ENCODE measurements around the gene MNDA.
A peak's percentile ranks its signal among the peaks of the same experiment; 100 is the strongest.

MNDA gene

DNA sequence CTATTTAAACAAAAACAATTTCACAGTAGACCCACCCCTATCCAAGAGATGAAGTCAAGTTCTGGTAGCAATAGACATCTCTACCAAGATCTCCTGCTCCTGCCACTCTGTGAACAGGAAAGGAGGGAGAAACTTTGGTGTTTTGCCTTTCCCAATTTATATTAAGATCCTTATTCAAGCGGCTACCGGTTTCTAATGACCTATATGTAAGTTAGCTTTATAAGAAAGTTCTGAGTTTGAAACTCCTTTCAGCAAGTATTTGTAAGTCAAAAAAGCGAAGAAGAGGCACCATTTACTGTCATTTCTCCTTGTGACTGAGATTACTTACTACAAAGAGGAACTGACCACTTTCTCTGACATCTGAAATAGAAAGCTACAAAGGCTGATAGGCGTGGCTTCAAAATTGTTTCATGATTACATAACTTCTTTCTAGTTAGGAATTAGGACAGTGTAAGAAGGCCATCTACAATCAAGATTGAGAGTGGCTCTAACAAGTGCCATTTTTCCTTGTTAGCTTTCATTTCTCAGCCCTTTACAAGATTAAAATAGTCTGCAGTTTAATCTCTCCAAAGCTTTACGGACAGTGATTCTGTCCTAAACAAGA lies at the start of gene MNDA:
Gene MNDA (plus strand): TSS at position 448 of the 604 bp plus-strand sequence. CDS start 10,803 bp downstream, outside the sequence.
- no peak for DNase-seq

GRCh38 chr1:158793604-158794003 lies 37.5 kb upstream of the MNDA start:
- DNase-seq = no peak

GRCh38 chr1:158794247-158794646 lies 36.9 kb upstream of the MNDA start:
- no peak for DNase-seq

GRCh38 chr1:158798531-158798930 lies 32.6 kb upstream of the MNDA start:
- no peak for DNase-seq

GRCh38 chr1:158799689-158800088 lies 31.5 kb upstream of the MNDA start:
- DNase-seq = no peak

DNA sequence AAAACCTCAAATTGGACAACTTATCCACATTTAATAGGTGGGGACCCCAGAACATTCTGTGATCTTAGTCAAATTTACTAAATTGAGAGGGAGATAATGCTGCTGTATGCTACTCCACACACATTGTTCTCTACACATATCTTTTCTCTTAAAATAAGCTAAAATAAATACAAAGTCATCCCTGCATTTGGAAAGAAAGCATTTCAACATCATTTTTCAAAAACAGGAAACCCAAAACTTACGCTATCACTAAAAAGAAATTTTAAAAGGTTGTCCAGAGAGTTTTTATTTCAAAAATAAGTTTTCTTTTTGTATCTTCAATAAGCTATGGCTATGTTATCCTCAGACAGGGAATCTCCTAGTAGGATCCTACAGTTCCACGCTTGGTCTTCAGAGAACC lies 30.6 kb upstream of the MNDA start:
- no peak for DNase-seq

GRCh38 chr1:158801396-158801795 lies 29.8 kb upstream of the MNDA start:
- DNase-seq = no peak

DNA sequence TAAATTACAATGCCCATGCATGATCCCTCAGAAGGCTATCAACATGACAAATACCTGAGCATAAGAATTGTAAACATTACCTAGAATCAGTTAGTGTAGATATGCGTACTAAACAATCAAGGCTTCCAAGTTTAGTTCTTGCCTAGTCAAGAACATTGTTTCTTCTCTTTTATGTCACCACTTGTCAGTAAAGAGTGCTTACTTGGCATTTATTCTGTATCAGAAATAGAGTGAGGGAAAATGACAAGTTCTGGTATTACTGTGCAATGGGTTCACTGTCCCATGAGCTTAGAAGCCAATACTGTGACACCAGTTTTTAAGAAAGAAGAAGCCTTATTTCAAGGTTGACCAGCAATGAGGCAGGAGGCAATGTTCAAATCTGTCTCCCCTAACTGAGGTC lies 27.5 kb upstream of the MNDA start:
- no peak for DNase-seq

DNA sequence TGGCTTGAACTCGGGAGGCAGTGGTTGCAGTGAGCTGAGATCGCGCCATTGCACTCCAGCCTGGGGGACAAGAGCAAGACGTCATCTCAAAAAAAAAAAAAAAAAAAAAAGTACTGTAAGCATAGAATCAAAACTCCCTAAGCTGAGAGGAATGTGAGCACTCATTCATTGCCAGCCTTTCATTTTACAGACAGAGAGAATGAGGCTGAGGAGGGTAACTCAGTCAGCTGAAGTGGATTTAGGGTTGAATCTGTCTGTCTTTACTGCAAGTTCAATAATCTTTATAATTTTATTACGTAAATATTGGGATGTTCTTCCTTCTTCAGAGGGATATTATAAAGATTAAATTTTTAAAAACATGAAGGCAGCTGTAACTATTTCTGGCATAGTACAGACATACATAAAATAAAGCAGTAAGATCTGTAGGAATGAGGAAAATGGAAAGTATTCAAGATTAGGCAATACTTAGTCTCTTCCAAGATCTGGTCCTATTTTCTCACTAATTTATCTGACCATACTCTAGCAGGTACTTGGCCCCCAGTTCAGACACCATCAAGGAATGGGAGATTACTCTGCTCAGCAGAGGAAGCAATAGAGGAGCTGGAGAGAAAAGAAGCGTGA lies 24.1 kb upstream of the MNDA start:
- DNase-seq = no peak

DNA sequence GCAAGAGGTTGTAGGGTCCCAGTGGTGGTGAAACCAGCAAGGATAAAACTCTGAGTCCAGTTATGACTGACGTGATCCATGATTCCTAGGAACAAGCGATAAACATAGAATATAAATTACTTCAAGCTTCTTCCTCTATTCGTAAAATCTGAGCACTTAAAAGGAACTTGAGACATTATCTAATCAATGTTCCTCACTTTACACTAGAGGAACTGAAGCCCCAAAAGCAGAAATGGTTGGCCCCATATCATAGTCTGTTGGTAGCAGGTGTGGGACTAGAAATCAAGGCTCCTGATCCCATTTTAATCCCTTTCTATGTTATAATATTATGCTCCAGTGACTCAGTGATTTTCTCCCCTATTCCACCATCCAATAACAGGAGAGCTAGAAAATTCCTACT lies 21.9 kb upstream of the MNDA start:
- no peak for DNase-seq

GRCh38 chr1:158809862-158810261 lies 21.3 kb upstream of the MNDA start:
- DNase-seq = no peak

- DNase-seq = peak in 1 of 14 donors; percentile 11
These were observed 20.8 kb upstream of the MNDA start for GRCh38 chr1:158810311-158810710.

GRCh38 chr1:158812336-158812735 lies 18.8 kb upstream of the MNDA start:
- no peak for DNase-seq

DNA sequence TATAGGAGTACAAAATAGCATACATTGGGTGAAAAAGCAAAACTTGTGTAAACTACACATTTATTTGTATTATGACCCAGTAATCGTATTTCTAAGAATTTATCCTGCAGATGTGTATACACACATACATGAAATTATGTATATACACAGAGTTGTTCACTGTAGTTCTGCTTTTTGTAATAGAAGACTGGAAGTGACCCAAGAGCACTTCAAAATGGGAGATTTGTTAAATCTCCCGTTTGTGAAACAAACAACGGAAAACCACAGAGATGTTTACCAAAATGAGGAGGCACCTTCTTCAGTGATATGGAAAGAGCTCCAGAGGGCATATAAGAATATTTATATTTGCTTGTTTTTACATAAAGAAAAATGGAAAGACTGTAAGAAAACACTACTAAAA lies 18.0 kb upstream of the MNDA start:
- DNase-seq = no peak

- DNase-seq = no peak
These were observed 16.2 kb upstream of the MNDA start for GRCh38 chr1:158814970-158815369.

DNA sequence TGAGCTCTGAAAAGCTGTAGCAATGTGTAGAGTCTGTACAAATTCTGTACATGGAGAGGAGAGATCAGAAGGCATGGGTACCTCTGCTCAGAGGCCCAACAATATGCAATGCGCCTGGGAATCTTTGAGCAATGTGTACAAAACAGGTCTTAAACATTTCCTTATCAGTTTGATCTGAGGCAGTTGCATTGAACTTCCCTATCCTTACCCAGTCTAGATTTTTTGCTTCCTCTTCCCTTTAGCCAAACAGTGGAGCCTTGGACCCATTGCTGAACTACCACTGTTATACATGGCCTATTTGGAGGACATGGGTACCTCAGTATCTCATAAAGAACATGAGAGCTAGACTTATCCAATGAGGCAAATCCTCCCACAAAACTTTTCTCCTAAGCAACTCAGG lies 12.6 kb upstream of the MNDA start:
- DNase-seq = no peak

DNA sequence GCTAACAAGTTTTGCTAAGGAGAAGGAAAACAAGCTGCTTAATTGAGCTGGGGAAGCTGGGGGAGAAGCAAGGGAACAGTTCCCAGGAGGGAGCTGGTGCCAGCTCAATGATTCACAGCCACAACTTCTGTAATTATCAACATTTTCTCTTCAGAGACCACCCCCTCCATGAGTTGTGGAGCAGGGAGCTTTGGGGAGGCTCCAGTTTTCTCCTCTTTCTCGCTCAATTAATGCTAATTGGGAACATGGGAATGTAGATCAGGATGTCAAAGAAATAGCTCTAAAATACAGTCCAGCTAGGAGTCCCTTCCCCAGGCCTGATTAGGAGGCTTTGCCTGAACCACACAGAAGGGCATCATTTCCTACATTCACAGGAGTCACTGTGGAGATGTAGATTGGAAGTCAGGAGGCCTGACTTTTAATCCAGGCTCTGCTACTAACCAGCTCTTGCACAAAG lies 12.1 kb upstream of the MNDA start:
- no peak for DNase-seq

GRCh38 chr1:158819461-158820443 lies 11.4 kb upstream of the MNDA start:
- DNase-seq = no peak

DNA sequence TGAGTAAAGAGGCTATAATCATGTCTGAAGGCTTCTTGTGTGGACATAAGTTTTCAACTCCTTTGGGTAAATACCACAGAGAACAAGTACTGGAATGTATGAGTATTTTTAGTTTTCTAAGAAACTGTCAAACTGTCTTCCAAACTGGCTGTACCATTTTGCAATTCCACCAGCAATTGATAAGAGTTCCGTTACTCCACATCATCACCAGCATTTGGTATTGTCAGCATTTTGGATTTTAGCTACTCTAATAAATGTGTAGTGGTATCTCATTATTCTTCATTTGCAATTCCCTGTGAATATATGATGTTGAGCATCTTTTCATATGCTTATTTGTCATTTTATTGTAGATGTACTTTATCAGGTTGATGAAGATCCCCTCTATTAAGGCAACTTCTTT lies 9.4 kb upstream of the MNDA start:
- DNase-seq = no peak

GRCh38 chr1:158830074-158830677 lies 975 bp upstream of the MNDA start:
- no peak for DNase-seq

- DNase-seq = no peak
These were observed 2.1 kb downstream of the MNDA start for GRCh38 chr1:158833264-158833663.

GRCh38 chr1:158836038-158836437 lies 4.9 kb downstream of the MNDA start:
- no peak for DNase-seq

GRCh38 chr1:158838660-158839059 lies 7.5 kb downstream of the MNDA start:
- no peak for DNase-seq

Measured in C1 segment of cervical spinal cord (tissue), 14 donors.